Measurements from ENCODE around the gene TTC39A. TPM values are rescaled to one million over a fixed set of nuclear protein-coding genes. Genes with fewer than 3 reads are reported as not detected.

The TTC39A gene
- polyA plus RNA-seq, 1 donor (not counting 4 experiments of a cell fraction or from before 2014, with no cell fraction given) = 1.4 TPM

DNA sequence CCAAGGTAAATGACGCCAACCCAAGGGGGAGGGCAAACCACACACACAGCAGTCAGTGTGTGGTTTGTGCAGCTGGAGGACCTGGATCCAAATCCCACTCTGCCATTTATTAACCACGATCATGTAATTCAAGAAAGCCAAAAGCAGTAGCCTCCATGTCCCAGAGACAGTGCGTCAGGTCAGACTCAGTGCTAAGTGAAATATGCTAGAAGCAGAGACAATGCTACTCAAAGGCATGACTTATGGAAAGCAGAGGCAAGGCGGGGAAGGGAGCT, 13.6 kb downstream of the TTC39A start:
- Histone ChIP-seq H3K9me3 (ENCODE audit: control insufficient read depth, low read depth, low read length) (no peaks in the 10 kb centered on the region), H4K20me1 (ENCODE audit: control insufficient read depth, extremely low read depth, insufficient read depth, low read length) (no peaks in the 10 kb centered on the region), H3K9me1 (ENCODE audit: control insufficient read depth, extremely low read depth, insufficient read depth, low read length) (no peaks in the 10 kb centered on the region), H3K36me3 (ENCODE audit: control insufficient read depth in 2 of 2, extremely low read depth in 1 of 2, insufficient read depth in 2 of 2, low read length in 2 of 2) (no peaks in the 10 kb centered on the region), H3K27me3 (ENCODE audit: control insufficient read depth, extremely low read depth, insufficient read depth, low read length) (no peaks in the 10 kb centered on the region), H3K79me2 (ENCODE audit: control insufficient read depth, insufficient read depth, low read length) (no peaks in the 10 kb centered on the region), H3K4me2 (ENCODE audit: control insufficient read depth, extremely low read depth, insufficient read depth, low read depth, low read length) (no peak overlapping the region), H3K4me1 (ENCODE audit: control insufficient read depth, extremely low read depth, insufficient read depth, low read length) (peaks cover 21% of the 10 kb centered on the region), H3K4me3 (ENCODE audit: control insufficient read depth in 2 of 3, extremely low read depth in 1 of 3, insufficient read depth in 2 of 3, low read depth in 1 of 3, low read length in 3 of 3) (no peak overlapping the region), H3K9ac (ENCODE audit: control insufficient read depth, extremely low read depth, insufficient read depth, low read length) (no peak overlapping the region), H2AFZ (ENCODE audit: control insufficient read depth, low read length) (no peak overlapping the region), H3K27ac (ENCODE audit: control insufficient read depth, insufficient read depth, low read length) (no peak overlapping the region)
- FAIRE-seq = no peak
- TF ChIP-seq EZH2 (IDR thresholded peaks at IDR 0.05; ENCODE audit: low read length) = no peak
- TF ChIP-seq, protein P1, sequence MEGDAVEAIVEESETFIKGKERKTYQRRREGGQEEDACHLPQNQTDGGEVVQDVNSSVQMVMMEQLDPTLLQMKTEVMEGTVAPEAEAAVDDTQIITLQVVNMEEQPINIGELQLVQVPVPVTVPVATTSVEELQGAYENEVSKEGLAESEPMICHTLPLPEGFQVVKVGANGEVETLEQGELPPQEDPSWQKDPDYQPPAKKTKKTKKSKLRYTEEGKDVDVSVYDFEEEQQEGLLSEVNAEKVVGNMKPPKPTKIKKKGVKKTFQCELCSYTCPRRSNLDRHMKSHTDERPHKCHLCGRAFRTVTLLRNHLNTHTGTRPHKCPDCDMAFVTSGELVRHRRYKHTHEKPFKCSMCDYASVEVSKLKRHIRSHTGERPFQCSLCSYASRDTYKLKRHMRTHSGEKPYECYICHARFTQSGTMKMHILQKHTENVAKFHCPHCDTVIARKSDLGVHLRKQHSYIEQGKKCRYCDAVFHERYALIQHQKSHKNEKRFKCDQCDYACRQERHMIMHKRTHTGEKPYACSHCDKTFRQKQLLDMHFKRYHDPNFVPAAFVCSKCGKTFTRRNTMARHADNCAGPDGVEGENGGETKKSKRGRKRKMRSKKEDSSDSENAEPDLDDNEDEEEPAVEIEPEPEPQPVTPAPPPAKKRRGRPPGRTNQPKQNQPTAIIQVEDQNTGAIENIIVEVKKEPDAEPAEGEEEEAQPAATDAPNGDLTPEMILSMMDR (optimal IDR thresholded peaks at IDR 0.05 in 1 of 3, IDR thresholded peaks at IDR 0.05 in 1 of 3, conservative IDR thresholded peaks at IDR 0.05 in 1 of 3; ENCODE audit: extremely low read depth in 1 of 3, insufficient read depth in 2 of 3, low read length in 3 of 3) = no peak
- dilution Hi-C loops (cut with MboI; ENCODE audit: extremely low pct_ligation_motif_present, low sequenced_read_pairs) = no loop called here
- no peak for DNase-seq (ENCODE audit: low read depth, low spot score)

DNA sequence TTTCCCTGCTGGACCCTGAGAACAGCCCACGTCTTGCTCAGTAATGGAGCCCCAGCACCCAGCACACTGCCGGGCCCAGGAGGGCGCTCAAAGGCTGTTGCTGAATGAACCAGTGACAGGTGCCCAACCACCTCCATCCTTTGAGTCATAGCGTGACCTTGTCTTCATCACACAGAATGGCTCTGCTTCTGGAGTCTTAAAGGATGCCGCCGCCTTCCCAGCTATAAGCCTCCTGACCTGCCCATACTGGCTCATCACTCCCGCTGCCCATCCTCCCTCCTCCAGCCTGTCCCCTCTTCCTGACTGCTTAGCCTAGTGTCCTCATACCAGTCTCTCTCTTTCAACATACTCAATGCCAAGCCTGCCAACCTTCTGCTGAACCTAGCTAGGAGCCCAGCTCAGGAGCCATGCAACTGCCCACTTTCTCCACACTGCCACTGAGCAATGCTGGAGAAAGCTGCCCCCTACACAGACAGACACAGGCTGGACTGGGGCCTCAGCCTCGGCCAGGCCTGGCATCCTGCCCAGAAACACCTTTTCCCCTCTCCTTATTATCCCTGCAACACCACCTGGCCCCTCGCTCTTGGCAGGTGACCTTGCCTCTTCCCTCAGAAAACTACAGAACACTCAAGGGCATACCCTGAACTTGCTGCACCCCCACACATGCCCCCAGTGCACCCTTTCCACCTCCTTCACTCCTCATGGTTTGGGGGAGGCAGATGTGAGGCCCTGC, 14.1 kb downstream of the TTC39A start:
- no peak for TF ChIP-seq EZH2 (IDR thresholded peaks at IDR 0.05; ENCODE audit: low read length)
- TF ChIP-seq, protein P1 (optimal IDR thresholded peaks at IDR 0.05 in 1 of 3, IDR thresholded peaks at IDR 0.05 in 1 of 3, conservative IDR thresholded peaks at IDR 0.05 in 1 of 3; ENCODE audit: extremely low read depth in 1 of 3, insufficient read depth in 2 of 3, low read length in 3 of 3) = no peak
- no peaks in the 10 kb centered on the region for H4K20me1 ChIP-seq (ENCODE audit: control insufficient read depth, extremely low read depth, insufficient read depth, low read length)
- no peak overlapping the region for H2AFZ ChIP-seq (ENCODE audit: control insufficient read depth, low read length)
- FAIRE-seq (no peak), DNase-seq (ENCODE audit: low read depth, low spot score) (no peak)
- dilution Hi-C loops (cut with MboI; ENCODE audit: extremely low pct_ligation_motif_present, low sequenced_read_pairs) = no loop called here
- H3K27ac ChIP-seq (ENCODE audit: control insufficient read depth, insufficient read depth, low read length) = no peak overlapping the region
- H3K79me2 ChIP-seq (ENCODE audit: control insufficient read depth, insufficient read depth, low read length) = no peaks in the 10 kb centered on the region
- H3K9me3 ChIP-seq (ENCODE audit: control insufficient read depth, low read depth, low read length) = no peaks in the 10 kb centered on the region
- H3K27me3 ChIP-seq (ENCODE audit: control insufficient read depth, extremely low read depth, insufficient read depth, low read length) = no peaks in the 10 kb centered on the region
- no peak overlapping the region for H3K4me3 ChIP-seq (ENCODE audit: control insufficient read depth in 2 of 3, extremely low read depth in 1 of 3, insufficient read depth in 2 of 3, low read depth in 1 of 3, low read length in 3 of 3)
- no peak overlapping the region for H3K4me2 ChIP-seq (ENCODE audit: control insufficient read depth, extremely low read depth, insufficient read depth, low read depth, low read length)
- H3K9me1 ChIP-seq (ENCODE audit: control insufficient read depth, extremely low read depth, insufficient read depth, low read length) = no peaks in the 10 kb centered on the region
- H3K9ac ChIP-seq (ENCODE audit: control insufficient read depth, extremely low read depth, insufficient read depth, low read length) = no peak overlapping the region
- no peaks in the 10 kb centered on the region for H3K36me3 ChIP-seq (ENCODE audit: control insufficient read depth in 2 of 2, extremely low read depth in 1 of 2, insufficient read depth in 2 of 2, low read length in 2 of 2)
- H3K4me1 ChIP-seq (ENCODE audit: control insufficient read depth, extremely low read depth, insufficient read depth, low read length) = peaks cover 21% of the 10 kb centered on the region

Data from keratinocyte (primary cell).